ENCODE data around the gene GNB1L.

GNB1L gene

GRCh38 chr22:19891317-19892256 is 36.9 kb upstream of the GNB1L start:
- Histone ChIP-seq H3K9me3 (ENCODE audit: control insufficient read depth, low read length) (no peaks in the 10 kb centered on the region), H3K36me3 (ENCODE audit: control insufficient read depth in 1 of 2, insufficient read depth in 2 of 2, low read depth in 1 of 2, low read length in 2 of 2) (peaks cover 10 to 21% of the 10 kb centered on the region in 2 experiments), H3K23ac (ENCODE audit: low read length in 2 of 2) (peak overlapping the region in 1 of 2 experiments; percentile 57), H3K27me3 (ENCODE audit: control insufficient read depth in 1 of 2, insufficient read depth in 1 of 2, low read length in 2 of 2) (no peaks in the 10 kb centered on the region), H3K4me3 (ENCODE audit: insufficient read depth in 1 of 2, low read depth in 1 of 2, low read length in 2 of 2) (no peak overlapping the region), H3K9ac (ENCODE audit: low read length) (no peak overlapping the region), H3K4ac (ENCODE audit: low read depth in 1 of 2, low read length in 2 of 2) (peak overlapping the region; percentile 58 to 75), H4K91ac (ENCODE audit: low read length) (peak overlapping the region; percentile 99), H3K4me2 (ENCODE audit: low read length, poor library complexity, severe bottlenecking) (peak overlapping the region; percentile 42), H2AFZ (ENCODE audit: low read depth, low read length) (no peak overlapping the region), H3K14ac (ENCODE audit: low read length in 2 of 2) (peak overlapping the region in 1 of 2 experiments; percentile 80), H2AK5ac (ENCODE audit: low read length, severe bottlenecking) (peak overlapping the region; percentile 83), H4K8ac (ENCODE audit: low read length) (peak overlapping the region; percentile 96), H3K27ac (ENCODE audit: low read length, poor library complexity, severe bottlenecking) (peak overlapping the region; percentile 88), H2BK5ac (ENCODE audit: low read depth, low read length, poor library complexity, severe bottlenecking) (peak overlapping the region; percentile 80), H3K18ac (ENCODE audit: low read depth in 1 of 2, low read length in 2 of 2) (peak overlapping the region; percentile 74 to 96), H3K4me1 (ENCODE audit: control insufficient read depth, insufficient read depth, low read depth, low read length) (peaks cover 41% of the 10 kb centered on the region), H2BK120ac (ENCODE audit: low read depth, low read length) (peak overlapping the region; percentile 77), H3K79me1 (replicated peaks; ENCODE audit: low read length, poor library complexity, severe bottlenecking) (no peaks in the 10 kb centered on the region), H2BK15ac (ENCODE audit: low read depth, poor library complexity, severe bottlenecking) (peak overlapping the region; percentile 52), H2BK12ac (ENCODE audit: low read length in 2 of 2) (peak overlapping the region; percentile 64 to 67)
- DNase-seq = peak; percentile 79
- WGBS = 17% methylated on average over 32 of the region's 32 CpGs

DNA sequence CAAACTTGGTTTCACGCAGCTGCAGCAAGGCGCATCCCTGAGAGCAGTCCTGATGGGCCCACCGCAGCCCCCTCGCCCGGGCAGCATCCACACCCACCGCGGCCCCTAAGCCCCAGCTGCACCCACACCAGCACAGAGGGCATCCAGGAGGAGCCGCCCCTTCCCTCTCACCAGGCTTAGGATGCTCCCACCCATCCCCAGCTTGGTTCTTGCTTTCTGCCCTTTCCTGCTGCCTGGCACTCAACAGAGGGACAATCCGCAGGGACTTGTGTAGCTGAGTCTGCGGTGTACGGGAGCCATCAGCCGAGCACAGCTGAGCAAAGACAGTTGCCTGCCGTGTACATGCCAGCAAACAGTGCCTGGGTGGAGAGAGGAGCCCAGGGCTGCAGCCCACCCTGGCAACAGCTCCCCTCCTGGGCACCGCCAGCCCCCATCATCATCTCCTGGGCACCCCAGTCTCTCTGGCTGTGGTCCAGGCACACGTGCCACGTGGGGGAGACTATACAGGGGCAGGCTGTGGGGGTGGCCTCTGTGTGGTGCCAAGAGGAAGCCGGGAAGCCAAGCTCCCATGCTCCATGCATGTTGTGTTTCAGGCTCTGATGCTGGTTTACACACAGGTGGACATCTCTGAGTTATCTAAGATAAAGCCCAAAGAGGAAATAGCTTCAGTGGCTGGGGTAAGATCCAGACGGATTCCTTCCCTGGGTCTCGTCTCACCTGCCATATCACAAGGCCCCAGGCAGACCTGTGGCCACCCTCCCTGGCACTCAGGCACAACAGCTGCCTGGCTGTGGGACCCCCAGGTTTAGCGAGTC is 36.0 kb upstream of the GNB1L start:
- DNase-seq = no peak
- Histone ChIP-seq H3K79me1 (replicated peaks; ENCODE audit: low read length, poor library complexity, severe bottlenecking) (no peaks in the 10 kb centered on the region), H2BK12ac (ENCODE audit: low read length in 2 of 2) (peak overlapping the region; percentile 6 to 49), H2AK5ac (ENCODE audit: low read length, severe bottlenecking) (peak overlapping the region; percentile 35), H3K14ac (ENCODE audit: low read length in 2 of 2) (peak overlapping the region in 1 of 2 experiments; percentile 19), H2BK120ac (ENCODE audit: low read depth, low read length) (no peak overlapping the region), H3K27me3 (ENCODE audit: control insufficient read depth in 1 of 2, insufficient read depth in 1 of 2, low read length in 2 of 2) (no peaks in the 10 kb centered on the region), H2BK15ac (ENCODE audit: low read depth, poor library complexity, severe bottlenecking) (peak overlapping the region; percentile 52), H3K4me3 (ENCODE audit: insufficient read depth in 1 of 2, low read depth in 1 of 2, low read length in 2 of 2) (no peak overlapping the region), H4K8ac (ENCODE audit: low read length) (peak overlapping the region; percentile 30), H3K36me3 (ENCODE audit: control insufficient read depth in 1 of 2, insufficient read depth in 2 of 2, low read depth in 1 of 2, low read length in 2 of 2) (peaks cover 10 to 17% of the 10 kb centered on the region in 2 experiments), H3K4ac (ENCODE audit: low read depth in 1 of 2, low read length in 2 of 2) (peak overlapping the region; percentile 58 to 75), H3K23ac (ENCODE audit: low read length in 2 of 2) (no peak overlapping the region), H3K4me2 (ENCODE audit: low read length, poor library complexity, severe bottlenecking) (no peak overlapping the region), H3K27ac (ENCODE audit: low read length, poor library complexity, severe bottlenecking) (peak overlapping the region; percentile 88), H3K9me3 (ENCODE audit: control insufficient read depth, low read length) (no peaks in the 10 kb centered on the region), H3K9ac (ENCODE audit: low read length) (no peak overlapping the region), H4K91ac (ENCODE audit: low read length) (peak overlapping the region; percentile 81), H3K18ac (ENCODE audit: low read depth in 1 of 2, low read length in 2 of 2) (peak overlapping the region; percentile 4 to 67), H2AFZ (ENCODE audit: low read depth, low read length) (no peak overlapping the region), H2BK5ac (ENCODE audit: low read depth, low read length, poor library complexity, severe bottlenecking) (no peak overlapping the region), H3K4me1 (ENCODE audit: control insufficient read depth, insufficient read depth, low read depth, low read length) (peaks cover 48% of the 10 kb centered on the region)
- whole genome bisulfite sequencing = 88% methylated on average over 19 of the region's 20 CpGs

- Histone ChIP-seq H4K8ac (ENCODE audit: low read length) (peak overlapping the region; percentile 33), H3K14ac (ENCODE audit: low read length in 2 of 2) (peak overlapping the region in 1 of 2 experiments; percentile 80), H3K9ac (ENCODE audit: low read length) (no peak overlapping the region), H2BK15ac (ENCODE audit: low read depth, poor library complexity, severe bottlenecking) (no peak overlapping the region), H3K36me3 (ENCODE audit: control insufficient read depth in 1 of 2, insufficient read depth in 2 of 2, low read depth in 1 of 2, low read length in 2 of 2) (peaks cover 6 to 11% of the 10 kb centered on the region in 2 experiments), H2AK5ac (ENCODE audit: low read length, severe bottlenecking) (peak overlapping the region; percentile 85), H3K9me3 (ENCODE audit: control insufficient read depth, low read length) (no peaks in the 10 kb centered on the region), H2BK5ac (ENCODE audit: low read depth, low read length, poor library complexity, severe bottlenecking) (no peak overlapping the region), H3K27me3 (ENCODE audit: control insufficient read depth in 1 of 2, insufficient read depth in 1 of 2, low read length in 2 of 2) (no peaks in the 10 kb centered on the region), H3K79me1 (replicated peaks; ENCODE audit: low read length, poor library complexity, severe bottlenecking) (no peaks in the 10 kb centered on the region), H3K4me2 (ENCODE audit: low read length, poor library complexity, severe bottlenecking) (no peak overlapping the region), H3K18ac (ENCODE audit: low read depth in 1 of 2, low read length in 2 of 2) (no peak overlapping the region), H4K91ac (ENCODE audit: low read length) (peak overlapping the region; percentile 70), H2BK12ac (ENCODE audit: low read length in 2 of 2) (peak overlapping the region in 1 of 2 experiments; percentile 7), H3K23ac (ENCODE audit: low read length in 2 of 2) (no peak overlapping the region), H2BK120ac (ENCODE audit: low read depth, low read length) (no peak overlapping the region), H3K27ac (ENCODE audit: low read length, poor library complexity, severe bottlenecking) (no peak overlapping the region), H3K4me1 (ENCODE audit: control insufficient read depth, insufficient read depth, low read depth, low read length) (peaks cover 48% of the 10 kb centered on the region), H3K4me3 (ENCODE audit: insufficient read depth in 1 of 2, low read depth in 1 of 2, low read length in 2 of 2) (no peak overlapping the region), H3K4ac (ENCODE audit: low read depth in 1 of 2, low read length in 2 of 2) (peak overlapping the region in 1 of 2 experiments; percentile 28), H2AFZ (ENCODE audit: low read depth, low read length) (no peak overlapping the region)
- 97% methylated on average over 9 of the region's 9 CpGs for WGBS
- no peak for DNase-seq
Observed at GRCh38 chr22:19889951-19890350, 35.3 kb upstream of the GNB1L start.
